ENCODE results near the gene MUC20. TPM values are rescaled to one million over a fixed set of nuclear protein-coding genes. Genes with fewer than 3 reads are reported as not detected.
A peak's percentile ranks its signal among the peaks of the same experiment; 100 is the strongest.
"Not testable (repeated sequence)": the region's sequence is repeated elsewhere in the genome, so short reads cannot be mapped to it uniquely, and the experiment has no call there.

The MUC20 gene
- total RNA-seq, 3 donors from 2014 or later = 0.63 to 0.95 (median 0.63) TPM

DNA sequence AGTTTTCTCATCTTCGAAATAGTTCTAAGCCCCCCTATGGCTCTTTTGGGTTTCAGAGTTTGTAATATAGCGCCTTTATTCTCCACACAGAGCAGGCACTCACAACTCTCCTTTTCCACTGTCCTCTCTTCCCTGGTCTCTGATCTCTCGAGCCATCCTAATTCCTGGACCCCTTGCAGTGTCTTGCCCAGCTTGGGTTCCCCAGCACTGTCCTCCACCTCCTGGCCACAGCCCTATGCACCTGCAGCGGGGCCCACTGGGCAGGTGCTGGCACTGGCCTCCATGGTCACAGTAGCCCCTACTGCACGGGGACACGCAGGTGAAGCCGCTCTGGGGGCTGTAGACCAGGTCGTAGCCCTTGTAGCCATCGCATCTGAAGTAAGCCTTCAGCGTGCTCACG, 27.9 kb downstream of the MUC20 start:
- H3K9me3 Mint-ChIP-seq = no peaks in the 10 kb centered on the region

GRCh38 chr3:195749101-195749500, 28.3 kb downstream of the MUC20 start:
- H3K27me3 Mint-ChIP-seq (ENCODE audit: low read depth) = peaks cover 11% of the 10 kb centered on the region
- H3K36me3 Mint-ChIP-seq (ENCODE audit: insufficient read depth); DNase-seq; ATAC-seq; H3K4me3 Mint-ChIP-seq; H3K9me3 Mint-ChIP-seq: not testable (repeated sequence)
- H3K4me1 Mint-ChIP-seq (ENCODE audit: low read depth) = peaks cover 10% of the 10 kb centered on the region

More for the DNA sequence above, 27.9 kb downstream of the MUC20 start:
- Mint-ChIP-seq H3K4me3 (no peak overlapping the region), H3K36me3 (ENCODE audit: insufficient read depth) (no peaks in the 10 kb centered on the region), H3K4me1 (ENCODE audit: low read depth) (peaks cover 10% of the 10 kb centered on the region), H3K27me3 (ENCODE audit: low read depth) (peaks cover 11% of the 10 kb centered on the region)
- ATAC-seq = no peak
- no peak for DNase-seq

DNA sequence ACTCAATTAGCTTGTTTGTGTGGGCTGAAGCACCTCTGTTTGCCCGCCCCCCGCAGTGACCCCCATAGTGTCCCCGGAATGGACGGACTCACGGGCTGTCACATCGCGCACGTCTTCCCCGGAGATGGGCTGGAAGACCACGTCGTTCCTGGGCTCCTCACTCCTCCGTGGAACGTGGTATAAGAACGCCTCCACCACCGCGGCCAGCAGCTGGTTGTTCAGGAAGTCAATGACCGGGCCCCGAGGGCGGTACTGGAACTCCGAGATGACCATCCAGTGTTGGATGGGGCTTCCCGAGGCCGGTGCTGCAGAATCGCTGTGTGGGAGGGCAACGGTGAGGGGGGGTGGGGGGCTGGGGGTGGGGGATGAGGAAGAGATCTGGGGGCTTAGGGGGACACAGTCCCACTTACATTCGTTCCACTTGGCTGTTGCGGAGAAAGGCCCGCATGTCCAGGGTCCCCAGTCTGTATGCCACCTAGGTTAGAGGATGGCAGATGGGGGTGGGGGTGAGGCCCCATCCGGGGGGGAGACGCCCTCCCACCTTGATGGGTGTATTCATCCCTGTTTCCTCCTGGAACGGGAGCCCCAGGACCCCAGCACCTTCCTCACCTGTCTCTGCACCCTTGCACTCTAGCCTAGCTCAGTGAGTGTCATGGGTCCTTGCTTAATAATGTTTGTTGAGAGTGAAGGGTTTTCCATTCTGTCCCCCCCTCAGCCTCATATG, 30.2 kb downstream of the MUC20 start:
- no peak for ATAC-seq
- no peaks in the 10 kb centered on the region for H3K9me3 Mint-ChIP-seq
- no peak overlapping the region for H3K4me3 Mint-ChIP-seq
- no peaks in the 10 kb centered on the region for H3K36me3 Mint-ChIP-seq (ENCODE audit: insufficient read depth)
- peaks cover 10% of the 10 kb centered on the region for H3K27me3 Mint-ChIP-seq (ENCODE audit: low read depth)
- no peak for DNase-seq
- H3K4me1 Mint-ChIP-seq (ENCODE audit: low read depth) = peaks cover 10% of the 10 kb centered on the region

DNA sequence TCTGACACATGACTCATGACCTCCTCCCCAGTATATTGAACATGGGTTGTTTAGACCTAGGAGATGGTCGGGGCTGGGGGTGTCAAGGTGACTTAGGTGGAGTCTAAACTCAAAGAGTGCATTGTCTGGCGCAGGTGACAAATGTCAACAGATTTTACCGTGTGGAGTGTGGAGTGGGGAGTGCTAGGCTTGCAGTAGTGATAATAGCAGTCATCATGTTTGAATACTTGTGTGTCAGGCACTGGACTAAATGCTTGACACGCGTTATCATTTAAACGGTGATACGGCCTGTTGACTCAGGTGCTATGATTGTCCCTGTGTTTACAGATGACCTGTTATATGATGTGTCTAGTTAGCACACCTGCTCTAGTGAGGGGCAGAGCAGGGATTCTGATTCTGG, 30.8 kb downstream of the MUC20 start:
- H3K36me3 Mint-ChIP-seq (ENCODE audit: insufficient read depth) = no peaks in the 10 kb centered on the region
- H3K27me3 Mint-ChIP-seq (ENCODE audit: low read depth) = peaks cover 7% of the 10 kb centered on the region
- DNase-seq = no peak
- H3K4me1 Mint-ChIP-seq (ENCODE audit: low read depth) = peaks cover 10% of the 10 kb centered on the region
- no peak for ATAC-seq
- no peaks in the 10 kb centered on the region for H3K9me3 Mint-ChIP-seq
- no peak overlapping the region for H3K4me3 Mint-ChIP-seq

- Mint-ChIP-seq H3K9me3 (no peaks in the 10 kb centered on the region), H3K27me3 (ENCODE audit: low read depth) (peaks cover 9% of the 10 kb centered on the region), H3K36me3 (ENCODE audit: insufficient read depth) (no peaks in the 10 kb centered on the region), H3K4me1 (ENCODE audit: low read depth) (peaks cover 10% of the 10 kb centered on the region), H3K4me3 (no peak overlapping the region)
- DNase-seq (no peak), ATAC-seq (no peak)
Measured at GRCh38 chr3:195752066-195752465, 31.3 kb downstream of the MUC20 start.

GRCh38 chr3:195752546-195753331, 32.0 kb downstream of the MUC20 start:
- no peaks in the 10 kb centered on the region for H3K9me3 Mint-ChIP-seq
- DNase-seq = no peak

DNA sequence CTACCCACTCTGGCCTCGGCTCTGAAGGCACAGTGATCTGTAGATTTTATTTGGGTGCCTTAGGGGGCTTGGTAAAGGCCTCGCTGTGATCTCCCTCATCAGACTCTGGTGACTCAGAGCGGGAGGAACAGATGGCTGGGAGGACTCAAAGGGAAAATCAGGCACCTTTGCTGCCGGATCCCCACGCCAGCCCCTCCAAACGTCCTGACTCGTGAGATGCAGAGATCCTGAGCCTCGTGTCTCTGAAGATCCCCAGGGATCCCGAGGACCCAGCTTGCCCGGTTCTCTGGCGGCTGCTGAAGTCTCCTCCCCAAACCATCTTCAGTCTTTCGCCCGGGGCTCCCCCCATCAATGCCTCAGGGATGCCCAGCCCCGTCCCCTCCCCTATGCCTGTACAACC, 32.8 kb downstream of the MUC20 start:
- Mint-ChIP-seq H3K36me3 (ENCODE audit: insufficient read depth) (no peaks in the 10 kb centered on the region), H3K4me3 (no peak overlapping the region), H3K27me3 (ENCODE audit: low read depth) (peaks cover 18% of the 10 kb centered on the region), H3K4me1 (ENCODE audit: low read depth) (peaks cover 4% of the 10 kb centered on the region), H3K9me3 (no peaks in the 10 kb centered on the region)
- ATAC-seq = no peak
- DNase-seq = no peak

More at GRCh38 chr3:195752546-195753331, 32.0 kb downstream of the MUC20 start:
- Mint-ChIP-seq H3K36me3 (ENCODE audit: insufficient read depth) (no peaks in the 10 kb centered on the region), H3K4me1 (ENCODE audit: low read depth) (peaks cover 7% of the 10 kb centered on the region), H3K27me3 (ENCODE audit: low read depth) (peaks cover 13% of the 10 kb centered on the region), H3K4me3 (no peak overlapping the region)
- no peak for ATAC-seq

DNA sequence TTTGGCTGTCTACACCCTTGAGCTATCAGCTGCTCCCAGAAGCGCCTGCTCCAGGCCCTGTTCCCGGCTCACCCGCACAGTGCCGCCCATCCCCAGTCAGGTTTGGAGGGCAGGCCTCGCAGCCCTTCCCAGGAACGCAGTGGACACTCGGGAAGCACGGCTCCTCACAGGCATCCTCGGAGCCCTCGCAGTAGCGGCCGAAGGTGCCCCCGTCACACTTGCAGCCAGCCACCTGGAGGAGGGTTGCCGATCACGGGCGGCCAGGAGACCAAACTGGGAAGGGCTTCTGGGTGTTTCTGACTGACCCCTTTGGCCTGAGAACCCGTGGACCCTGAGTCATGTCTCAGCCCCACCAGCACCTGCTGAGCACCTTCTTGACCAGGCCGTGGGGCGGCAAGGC, 33.4 kb downstream of the MUC20 start:
- Mint-ChIP-seq H3K4me3 (no peak overlapping the region), H3K9me3 (no peaks in the 10 kb centered on the region), H3K27me3 (ENCODE audit: low read depth) (peaks cover 22% of the 10 kb centered on the region), H3K36me3 (ENCODE audit: insufficient read depth) (no peaks in the 10 kb centered on the region), H3K4me1 (ENCODE audit: low read depth) (no peaks in the 10 kb centered on the region)
- ATAC-seq (no peak), DNase-seq (no peak)

- Mint-ChIP-seq H3K36me3 (ENCODE audit: insufficient read depth) (no peaks in the 10 kb centered on the region), H3K9me3 (no peaks in the 10 kb centered on the region), H3K27me3 (ENCODE audit: low read depth) (peaks cover 29% of the 10 kb centered on the region), H3K4me1 (ENCODE audit: low read depth) (no peaks in the 10 kb centered on the region), H3K4me3 (no peak overlapping the region)
- ATAC-seq (no peak), DNase-seq (no peak)
Measured at GRCh38 chr3:195754906-195755305, 34.1 kb downstream of the MUC20 start.

- Mint-ChIP-seq H3K27me3 (ENCODE audit: low read depth) (peaks cover 34% of the 10 kb centered on the region), H3K9me3 (no peaks in the 10 kb centered on the region), H3K36me3 (ENCODE audit: insufficient read depth) (no peaks in the 10 kb centered on the region), H3K4me1 (ENCODE audit: low read depth) (no peaks in the 10 kb centered on the region), H3K4me3 (no peak overlapping the region)
- no peak for ATAC-seq
- DNase-seq = no peak
Measured at GRCh38 chr3:195755391-195755790, 34.6 kb downstream of the MUC20 start.

GRCh38 chr3:195755791-195756676, 35.3 kb downstream of the MUC20 start:
- H3K4me3 Mint-ChIP-seq = no peak overlapping the region
- no peaks in the 10 kb centered on the region for H3K4me1 Mint-ChIP-seq (ENCODE audit: low read depth)
- H3K9me3 Mint-ChIP-seq = no peaks in the 10 kb centered on the region
- H3K27me3 Mint-ChIP-seq (ENCODE audit: low read depth) = peaks cover 39% of the 10 kb centered on the region
- DNase-seq (no peak), ATAC-seq (peak in 1 of 2 donors; percentile 74)
- no peaks in the 10 kb centered on the region for H3K36me3 Mint-ChIP-seq (ENCODE audit: insufficient read depth)

DNA sequence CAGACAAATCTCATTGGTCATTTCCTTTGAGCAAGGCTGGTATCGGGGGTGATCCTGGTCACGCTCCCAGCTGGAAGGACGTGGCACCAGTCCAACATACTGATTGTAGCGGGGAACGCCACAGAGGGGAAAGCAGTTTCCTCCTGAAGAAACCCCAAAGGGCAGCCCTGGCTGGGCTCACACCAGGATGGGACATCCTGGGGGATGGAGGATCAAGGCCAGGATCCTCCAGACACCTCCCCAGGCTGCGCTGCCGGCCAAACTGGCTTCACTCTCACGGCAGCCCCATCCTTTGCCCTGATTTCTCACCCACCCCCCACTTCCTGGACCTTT, 36.6 kb downstream of the MUC20 start:
- Mint-ChIP-seq H3K9me3 (no peaks in the 10 kb centered on the region), H3K27me3 (ENCODE audit: low read depth) (peaks cover 40% of the 10 kb centered on the region), H3K4me3 (no peak overlapping the region), H3K4me1 (ENCODE audit: low read depth) (no peaks in the 10 kb centered on the region), H3K36me3 (ENCODE audit: insufficient read depth) (no peaks in the 10 kb centered on the region)
- ATAC-seq (no peak), DNase-seq (no peak)

GRCh38 chr3:195757827-195758226, 37.0 kb downstream of the MUC20 start:
- DNase-seq (no peak), ATAC-seq (no peak)
- Mint-ChIP-seq H3K9me3 (no peaks in the 10 kb centered on the region), H3K27me3 (ENCODE audit: low read depth) (peaks cover 40% of the 10 kb centered on the region), H3K36me3 (ENCODE audit: insufficient read depth) (no peaks in the 10 kb centered on the region), H3K4me1 (ENCODE audit: low read depth) (no peaks in the 10 kb centered on the region), H3K4me3 (no peak overlapping the region)

DNA sequence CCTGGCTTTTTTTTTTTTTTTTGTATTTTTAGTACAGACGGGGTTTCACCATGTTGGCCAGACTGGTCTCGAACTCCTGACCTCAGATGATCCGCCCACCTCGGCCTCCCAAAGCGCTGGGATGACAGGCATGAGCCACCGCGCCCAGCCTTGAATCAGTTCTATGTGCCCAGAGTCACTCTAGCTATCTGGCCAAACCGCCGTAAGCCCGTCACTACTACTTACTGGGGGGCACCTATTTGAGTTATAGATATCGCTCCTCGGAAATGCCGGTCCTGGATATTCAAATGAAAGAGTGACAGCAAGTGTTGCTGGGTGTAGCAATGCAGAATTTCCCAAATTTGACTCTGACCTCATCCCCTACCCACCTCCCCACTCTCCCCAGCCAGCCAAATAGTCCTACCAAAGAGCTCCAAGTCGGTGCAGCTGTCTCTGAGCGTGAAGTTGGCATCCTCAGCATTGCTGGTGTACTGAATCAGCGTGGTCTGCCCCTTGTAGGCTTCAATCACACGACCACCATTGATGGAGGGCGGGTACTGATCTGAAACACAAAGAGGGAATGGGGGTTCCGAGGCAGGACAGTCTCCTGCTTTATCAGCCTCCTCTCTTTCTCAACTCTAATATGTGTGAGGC, 38.1 kb downstream of the MUC20 start:
- H3K4me1 Mint-ChIP-seq (ENCODE audit: low read depth) = no peaks in the 10 kb centered on the region
- no peaks in the 10 kb centered on the region for H3K36me3 Mint-ChIP-seq (ENCODE audit: insufficient read depth)
- peaks cover 44% of the 10 kb centered on the region for H3K27me3 Mint-ChIP-seq (ENCODE audit: low read depth)
- H3K4me3 Mint-ChIP-seq = no peak overlapping the region
- H3K9me3 Mint-ChIP-seq = no peaks in the 10 kb centered on the region
- DNase-seq (no peak), ATAC-seq (no peak)

Data from activated T-cell treated with anti-CD3 and anti-CD28 coated beads, Interleukin-2, amount 50 U/mL, for 4 hours (primary cell).